Caco-2 (cell line): ENCODE data around the gene PADI3. TPM values are rescaled to one million over a fixed set of nuclear protein-coding genes. Genes with fewer than 3 reads are reported as not detected.

ENCODE experiments used
- BruUV-seq: library from RNA; stranded (reverse); fragments of 400-500 nt; replicated peaks from 2 replicates; lab custom pipeline; 2021; lab: Mats Ljungman, UMichigan
- CTCF ChIA-PET: fragments of 300-600 bp; sonication (Branson Sonifier 250); formaldehyde crosslinking; loops from one replicate; lab custom pipeline; 2022; ENCODE audit warnings: antibody characterized with exemption; lab: Charles Lee
- POLR2A ChIA-PET: fragments of 300-600 bp; sonication (Branson Sonifier 250); formaldehyde crosslinking; loops from one replicate; lab custom pipeline; 2022; ENCODE audit warnings: antibody characterized with exemption; lab: Charles Lee
- DNase-seq, 2 experiments: peaks; one replicate each; pipeline versions ENCODE4 v3.0.0 to v3.0.0-alpha.2; 2020 to 2022
- H3K27me3 ChIP-seq: replicated peaks from 2 replicates; pipeline ENCODE4 v1.6.0; 2011; ENCODE audit warnings: low read length; ENCODE audit not compliant: control insufficient read depth, insufficient read depth
- H3K36me3 ChIP-seq: 2 replicates; pipeline ENCODE4 v1.5.1; 2011; ENCODE audit warnings: low read length; ENCODE audit not compliant: control insufficient read depth, insufficient read depth
- H3K4me1 ChIP-seq: fragments of 250-450 bp; sonication (Bioruptor Pico); 2 replicates; pipeline ENCODE4 v1.5.1; 2020; ENCODE audit warnings: mild to moderate bottlenecking
- H3K4me3 ChIP-seq: 2 replicates; pipeline ENCODE4 v1.5.1; 2011; ENCODE audit warnings: low read depth, mild to moderate bottlenecking, control low read depth, low read length
- H3K9me3 ChIP-seq: fragments of 250-450 bp; sonication (Bioruptor Pico); 2 replicates; pipeline ENCODE4 v1.5.1; 2020; ENCODE audit warnings: mild to moderate bottlenecking, moderate library complexity
- H3K27ac Mint-ChIP-seq: one replicate; pipeline ENCODE4 v1.8.0; 2022; ENCODE audit warnings: mixed read lengths; ENCODE audit not compliant: unreplicated experiment
- H3K27me3 Mint-ChIP-seq: one replicate; pipeline ENCODE4 v1.8.0; 2022; ENCODE audit warnings: mixed read lengths; ENCODE audit not compliant: insufficient read depth, unreplicated experiment
- H3K36me3 Mint-ChIP-seq: one replicate; pipeline ENCODE4 v1.8.0; 2022; ENCODE audit warnings: mild to moderate bottlenecking, mixed read lengths; ENCODE audit not compliant: insufficient read depth, unreplicated experiment
- H3K4me1 Mint-ChIP-seq: one replicate; pipeline ENCODE4 v1.8.0; 2022; ENCODE audit warnings: low read depth, mixed read lengths; ENCODE audit not compliant: unreplicated experiment
- H3K4me3 Mint-ChIP-seq: one replicate; pipeline ENCODE4 v1.8.0; 2022; ENCODE audit warnings: mild to moderate bottlenecking, moderate library complexity, mixed read lengths; ENCODE audit not compliant: unreplicated experiment
- H3K9me3 Mint-ChIP-seq: one replicate; pipeline ENCODE4 v1.8.0; 2022; ENCODE audit warnings: mixed read lengths; ENCODE audit not compliant: unreplicated experiment
- CTCF ChIP-seq, 2 experiments: fragments of 200-600 bp in 1 of 2; IDR thresholded peaks; 1 replicate in 1 of 2; 2 replicates in 1 of 2; pipeline versions ENCODE4 v1.5.1 to v1.8.0; 2011 to 2022; ENCODE audit warnings: antibody characterized with exemption in 1 of 2, control low read depth in 1 of 2, inconsistent platforms in 1 of 2, low read depth in 1 of 2, low read length in 1 of 2, mild to moderate bottlenecking in 1 of 2, moderate library complexity in 1 of 2; ENCODE audit not compliant: insufficient read depth in 1 of 2, severe bottlenecking in 1 of 2, unreplicated experiment in 1 of 2
- intact Hi-C: fragments of 100-400 bp; cut with micrococcal nuclease; formaldehyde crosslinking; loops from one replicate; pipeline ENCODE4 v1.10.0; 2022; ENCODE audit not compliant: unreplicated experiment
- total RNA-seq: library from RNA; stranded (reverse); gene quantifications from 2 replicates; pipeline ENCODE4 v1.2.3, GENCODE V29; 2022

PADI3 gene
- total RNA-seq, 1 experiment from 2014 or later: not detected

GRCh38 chr1:17218939-17219338, 30.0 kb upstream of the PADI3 start:
- ChIA-PET CTCF (no interaction called here), POLR2A (no interaction called here)
- H3K4me1 ChIP-seq: no peaks in the 10 kb centered on the region
- no peaks in the 10 kb centered on the region for H3K27me3 ChIP-seq
- Mint-ChIP-seq H3K4me3 (no peak overlapping the region), H3K9me3 (no peaks in the 10 kb centered on the region), H3K4me1 (no peaks in the 10 kb centered on the region), H3K36me3 (no peaks in the 10 kb centered on the region), H3K27me3 (peaks cover 10% of the 10 kb centered on the region), H3K27ac (no peak overlapping the region)
- no peaks in the 10 kb centered on the region for H3K9me3 ChIP-seq
- TF ChIP-seq CTCF (IDR thresholded peaks at IDR 0.05; ENCODE audit: insufficient read depth in 1 of 2, low read depth in 1 of 2, low read length in 1 of 2, severe bottlenecking in 1 of 2, unreplicated experiment in 1 of 2): no peak
- BruUV-seq: no TSS peak
- DNase-seq: no peak
- intact Hi-C loops: no loop called here
- no peak overlapping the region for H3K4me3 ChIP-seq
- no peaks in the 10 kb centered on the region for H3K36me3 ChIP-seq

GRCh38 chr1:17220287-17220686, 28.6 kb upstream of the PADI3 start:
- TF ChIP-seq CTCF (IDR thresholded peaks at IDR 0.05; ENCODE audit: insufficient read depth in 1 of 2, low read depth in 1 of 2, low read length in 1 of 2, severe bottlenecking in 1 of 2, unreplicated experiment in 1 of 2): no peak
- Histone ChIP-seq H3K4me3 (no peak overlapping the region), H3K9me3 (no peaks in the 10 kb centered on the region), H3K27me3 (no peaks in the 10 kb centered on the region), H3K36me3 (no peaks in the 10 kb centered on the region), H3K4me1 (no peaks in the 10 kb centered on the region)
- Mint-ChIP-seq H3K9me3 (no peaks in the 10 kb centered on the region), H3K27me3 (peaks cover 10% of the 10 kb centered on the region), H3K36me3 (no peaks in the 10 kb centered on the region), H3K27ac (no peak overlapping the region), H3K4me3 (no peak overlapping the region), H3K4me1 (no peaks in the 10 kb centered on the region)
- ChIA-PET POLR2A (no interaction called here), CTCF (no interaction called here)
- intact Hi-C loops: no loop called here
- no peak for DNase-seq
- no TSS peak for BruUV-seq

GRCh38 chr1:17222557-17222956, 26.3 kb upstream of the PADI3 start:
- no peak overlapping the region for H3K4me3 ChIP-seq
- no peak overlapping the region for H3K4me3 Mint-ChIP-seq
- no peak overlapping the region for H3K27ac Mint-ChIP-seq
- H3K36me3 Mint-ChIP-seq: no peaks in the 10 kb centered on the region
- no peak for DNase-seq
- no peaks in the 10 kb centered on the region for H3K27me3 ChIP-seq
- BruUV-seq: no TSS peak
- H3K4me1 Mint-ChIP-seq: no peaks in the 10 kb centered on the region
- intact Hi-C loops: no loop called here
- H3K27me3 Mint-ChIP-seq: peaks cover 5% of the 10 kb centered on the region
- no peaks in the 10 kb centered on the region for H3K4me1 ChIP-seq
- ChIA-PET POLR2A (no interaction called here), CTCF (no interaction called here)
- TF ChIP-seq CTCF (IDR thresholded peaks at IDR 0.05; ENCODE audit: insufficient read depth in 1 of 2, low read depth in 1 of 2, low read length in 1 of 2, severe bottlenecking in 1 of 2, unreplicated experiment in 1 of 2): no peak
- H3K9me3 Mint-ChIP-seq: no peaks in the 10 kb centered on the region
- H3K36me3 ChIP-seq: no peaks in the 10 kb centered on the region
- no peaks in the 10 kb centered on the region for H3K9me3 ChIP-seq
